BJ (cell line): ENCODE results near the gene RAB8B. TPM values are rescaled to one million over a fixed set of nuclear protein-coding genes. Genes with fewer than 3 reads are reported as not detected.

ENCODE experiments used
- CTCF ChIA-PET: fragments of 350-600 bp; formaldehyde crosslinking; extraction: SDS; loops from one replicate; lab custom pipeline; 2021; ENCODE audit warnings: antibody characterized with exemption, inconsistent platforms; lab: Yijun Ruan, JAX
- POLR2A ChIA-PET: fragments of 300-600 bp; sonication (Branson Sonifier 250); formaldehyde crosslinking; extraction: SDS; loops from one replicate; lab custom pipeline; 2021; ENCODE audit warnings: antibody characterized with exemption; lab: Charles Lee
- DNase-seq: peaks from one replicate; pipeline ENCODE4 v3.0.0-alpha.2; 2011; ENCODE audit warnings: low read depth
- H3K27me3 ChIP-seq: 2 replicates; pipeline ENCODE4 v1.6.0; 2011; ENCODE audit warnings: low read length; ENCODE audit not compliant: control insufficient read depth, insufficient read depth
- H3K36me3 ChIP-seq: 2 replicates; pipeline ENCODE4 v1.5.1; 2011; ENCODE audit warnings: low read length; ENCODE audit not compliant: control insufficient read depth, insufficient read depth
- H3K4me3 ChIP-seq: 2 replicates; pipeline ENCODE4 v1.5.1; 2011; ENCODE audit warnings: low read depth, mild to moderate bottlenecking, control low read depth, low read length
- CTCF ChIP-seq: IDR thresholded peaks from 2 replicates; pipeline ENCODE4 v1.5.1; 2011; ENCODE audit warnings: low read depth, mild to moderate bottlenecking, control low read depth, inconsistent platforms, low read length, moderate library complexity; ENCODE audit not compliant: insufficient read depth
- polyA plus RNA-seq: library from polyadenylated mRNA; depleted of rRNA; stranded (reverse); fragments of >200 nt; gene quantifications from 2 replicates; pipeline ENCODE4 v1.2.3, GENCODE V29; 2011

Gene RAB8B
- polyA plus RNA-seq, 1 experiment: 16.4 TPM

GRCh38 chr15:63306492-63307073 is 117.2 kb downstream of the RAB8B start:
- no peak for DNase-seq
- no peak for TF ChIP-seq CTCF
- Histone ChIP-seq H3K27me3 (no peaks in the 10 kb centered on the region), H3K36me3 (peaks cover 9% of the 10 kb centered on the region), H3K4me3 (no peak overlapping the region)
- CTCF ChIA-PET: interaction anchor here (0.8 to 1.6 kb wide), 3 partner anchors 13 to 18 kb away, joined by 3 to 5 read pairs (median 3); no protein-coding TSS in a partner anchor
- POLR2A ChIA-PET: no interaction called here

- no peaks in the 10 kb centered on the region for H3K27me3 ChIP-seq
- no peak for TF ChIP-seq CTCF
- ChIA-PET POLR2A (no interaction called here), CTCF (interaction anchor here (1.0 to 1.2 kb wide), 2 partner anchors 8 to 94 kb away, joined by 3 to 5 read pairs; no protein-coding TSS in a partner anchor)
- peaks cover 5% of the 10 kb centered on the region; the same call in 1 of the 2 replicates for H3K36me3 ChIP-seq
- H3K4me3 ChIP-seq: no peak overlapping the region
- no peak for DNase-seq
These were observed 119.1 kb downstream of the RAB8B start for GRCh38 chr15:63308491-63308890.

- DNase-seq: no peak
- CTCF ChIA-PET: interaction anchor here (1.0 kb wide), 1 partner anchor 8 kb away, joined by 3 read pairs; no protein-coding TSS in a partner anchor
- POLR2A ChIA-PET: no interaction called here
These were observed 119.5 kb downstream of the RAB8B start for GRCh38 chr15:63308947-63309346.

GRCh38 chr15:63310646-63311045 is 121.2 kb downstream of the RAB8B start:
- Histone ChIP-seq H3K27me3 (no peaks in the 10 kb centered on the region), H3K4me3 (no peak overlapping the region), H3K36me3 (peaks cover 5% of the 10 kb centered on the region; the same call in 1 of the 2 replicates)
- ChIA-PET CTCF (interaction anchor here (1.5 to 2.1 kb wide), 2 partner anchors 16 to 19 kb away, joined by 3 to 7 read pairs; no protein-coding TSS in a partner anchor), POLR2A (interaction anchor here (0.6 kb wide), 1 partner anchor 197 kb away, joined by 3 read pairs; no protein-coding TSS in a partner anchor)
- DNase-seq: no peak
- TF ChIP-seq CTCF: no peak

More at GRCh38 chr15:63308947-63309346, 119.5 kb downstream of the RAB8B start:
- Histone ChIP-seq H3K27me3 (no peaks in the 10 kb centered on the region), H3K36me3 (peaks cover 5% of the 10 kb centered on the region; the same call in 1 of the 2 replicates), H3K4me3 (no peak overlapping the region)
- TF ChIP-seq CTCF: no peak

- no peak for TF ChIP-seq CTCF
- H3K27me3 ChIP-seq: no peaks in the 10 kb centered on the region
- H3K36me3 ChIP-seq: no peaks in the 10 kb centered on the region
- ChIA-PET CTCF (interaction anchor here (0.6 to 0.8 kb wide), 2 partner anchors 11 to 282 kb away, joined by 3 read pairs; no protein-coding TSS in a partner anchor), POLR2A (no interaction called here)
- DNase-seq: no peak
- H3K4me3 ChIP-seq: no peak overlapping the region
These were observed 122.9 kb downstream of the RAB8B start for GRCh38 chr15:63312286-63312685.
